Progenitor cell of endocrine pancreas (in vitro differentiated cells): ENCODE results near the gene MFGE8. TPM values are rescaled to one million over a fixed set of nuclear protein-coding genes. Genes with fewer than 3 reads are reported as not detected.

Experiments
- DNase-seq: peaks from one replicate; pipeline ENCODE4 v3.0.0; 2021; ENCODE audit warnings: low spot score; ENCODE audit not compliant: unreplicated experiment
- H3K27ac Mint-ChIP-seq: 2 replicates; pipeline ENCODE4 v1.8.0; 2021; ENCODE audit warnings: mild to moderate bottlenecking, moderate library complexity, mixed read lengths
- H3K27me3 Mint-ChIP-seq: 2 replicates; pipeline ENCODE4 v1.8.0; 2021; ENCODE audit warnings: mixed read lengths
- H3K36me3 Mint-ChIP-seq: 2 replicates; pipeline ENCODE4 v1.8.0; 2022; ENCODE audit warnings: mixed read lengths; ENCODE audit not compliant: insufficient read depth
- H3K4me1 Mint-ChIP-seq: 2 replicates; pipeline ENCODE4 v1.8.0; 2021; ENCODE audit warnings: low read depth, mixed read lengths
- H3K4me3 Mint-ChIP-seq: 2 replicates; pipeline ENCODE4 v1.8.0; 2021; ENCODE audit warnings: low read depth, mild to moderate bottlenecking, moderate library complexity, mixed read lengths
- H3K9me3 Mint-ChIP-seq: 2 replicates; pipeline ENCODE4 v1.8.0; 2021; ENCODE audit warnings: low read depth, mixed read lengths
- total RNA-seq: library from RNA; stranded (reverse); gene quantifications from 2 replicates; pipeline ENCODE4 v1.2.1, GENCODE V29; 2021
- TF ChIP-seq, protein P1 (sequence below): fragments of 200-600 bp; sonication (generic); IDR thresholded peaks from one replicate; pipeline ENCODE4 v1.5.0; 2021; ENCODE audit warnings: antibody characterized with exemption, mild to moderate bottlenecking; ENCODE audit not compliant: unreplicated experiment

Gene MFGE8
- total RNA-seq, 1 donor from 2014 or later: 297 TPM

DNA sequence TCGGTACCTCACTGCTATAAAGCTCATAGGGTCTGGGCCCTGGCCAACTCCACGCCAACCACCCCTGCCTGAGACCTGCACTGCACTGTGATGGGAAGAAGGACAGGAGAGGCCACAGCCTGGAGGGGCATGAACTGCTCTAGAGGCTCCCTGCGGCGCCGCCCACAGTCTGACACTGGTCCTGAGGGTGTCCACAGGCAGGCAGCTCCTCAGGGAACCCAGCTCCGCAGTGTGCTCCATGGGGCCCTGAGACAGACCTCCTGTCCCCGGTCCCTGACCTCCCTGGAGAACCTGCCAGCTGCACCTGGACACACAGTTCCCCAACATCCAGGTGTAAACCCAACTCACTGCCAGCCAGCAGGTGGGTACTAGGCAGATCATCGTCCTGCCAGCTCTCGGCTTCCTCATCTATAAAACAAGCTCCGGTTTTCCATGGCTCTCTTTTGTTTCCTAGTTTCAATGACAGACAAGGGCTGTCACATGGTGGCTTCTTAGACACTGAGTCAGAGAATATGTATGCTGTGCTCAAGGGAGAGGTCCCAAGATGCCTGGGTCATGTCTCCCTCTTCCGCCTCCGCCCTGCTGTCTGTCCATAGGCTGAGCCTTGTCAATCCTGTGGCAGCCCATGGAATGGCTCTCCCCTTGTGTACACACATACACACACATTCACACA is 12.7 kb downstream of the MFGE8 start:
- peaks cover 25% of the 10 kb centered on the region for H3K4me1 Mint-ChIP-seq
- H3K4me3 Mint-ChIP-seq: no peak overlapping the region
- H3K9me3 Mint-ChIP-seq: no peaks in the 10 kb centered on the region
- H3K27me3 Mint-ChIP-seq: peaks cover 2% of the 10 kb centered on the region
- TF ChIP-seq, protein P1, sequence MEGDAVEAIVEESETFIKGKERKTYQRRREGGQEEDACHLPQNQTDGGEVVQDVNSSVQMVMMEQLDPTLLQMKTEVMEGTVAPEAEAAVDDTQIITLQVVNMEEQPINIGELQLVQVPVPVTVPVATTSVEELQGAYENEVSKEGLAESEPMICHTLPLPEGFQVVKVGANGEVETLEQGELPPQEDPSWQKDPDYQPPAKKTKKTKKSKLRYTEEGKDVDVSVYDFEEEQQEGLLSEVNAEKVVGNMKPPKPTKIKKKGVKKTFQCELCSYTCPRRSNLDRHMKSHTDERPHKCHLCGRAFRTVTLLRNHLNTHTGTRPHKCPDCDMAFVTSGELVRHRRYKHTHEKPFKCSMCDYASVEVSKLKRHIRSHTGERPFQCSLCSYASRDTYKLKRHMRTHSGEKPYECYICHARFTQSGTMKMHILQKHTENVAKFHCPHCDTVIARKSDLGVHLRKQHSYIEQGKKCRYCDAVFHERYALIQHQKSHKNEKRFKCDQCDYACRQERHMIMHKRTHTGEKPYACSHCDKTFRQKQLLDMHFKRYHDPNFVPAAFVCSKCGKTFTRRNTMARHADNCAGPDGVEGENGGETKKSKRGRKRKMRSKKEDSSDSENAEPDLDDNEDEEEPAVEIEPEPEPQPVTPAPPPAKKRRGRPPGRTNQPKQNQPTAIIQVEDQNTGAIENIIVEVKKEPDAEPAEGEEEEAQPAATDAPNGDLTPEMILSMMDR: no peak
- DNase-seq: no peak
- H3K27ac Mint-ChIP-seq: no peak overlapping the region
- peaks cover 18% of the 10 kb centered on the region for H3K36me3 Mint-ChIP-seq

GRCh38 chr15:88899251-88899650 is 13.9 kb downstream of the MFGE8 start:
- Mint-ChIP-seq H3K27ac (peak overlapping the region; percentile 37), H3K4me1 (peaks cover 20% of the 10 kb centered on the region), H3K4me3 (no peak overlapping the region), H3K36me3 (peaks cover 12% of the 10 kb centered on the region), H3K27me3 (peaks cover 6% of the 10 kb centered on the region), H3K9me3 (no peaks in the 10 kb centered on the region)
- TF ChIP-seq, protein P1: no peak
- no peak for DNase-seq

DNA sequence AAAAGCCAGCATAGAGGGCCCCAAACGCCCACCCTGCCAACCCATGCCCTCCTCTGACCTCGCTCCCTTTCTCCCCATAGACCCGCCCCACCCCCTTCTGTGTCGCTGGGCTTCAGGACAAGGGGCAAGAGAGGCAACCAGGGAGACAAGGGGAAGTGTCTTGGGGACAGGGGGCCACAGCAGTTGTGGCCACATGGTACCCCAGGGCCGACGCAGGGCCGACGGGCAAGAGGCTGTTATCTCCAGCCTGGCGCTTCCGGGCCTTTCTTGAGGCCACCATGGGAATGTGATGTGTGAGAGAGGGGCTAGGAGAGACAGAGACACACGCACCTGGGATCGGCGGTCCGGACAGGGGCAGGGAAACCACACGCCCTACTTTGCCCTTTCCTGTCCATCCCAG is 14.4 kb downstream of the MFGE8 start:
- H3K4me3 Mint-ChIP-seq: no peak overlapping the region
- peaks cover 8% of the 10 kb centered on the region for H3K27me3 Mint-ChIP-seq
- TF ChIP-seq, protein P1: no peak
- H3K27ac Mint-ChIP-seq: peak overlapping the region; percentile 73
- H3K36me3 Mint-ChIP-seq: peaks cover 9% of the 10 kb centered on the region
- no peaks in the 10 kb centered on the region for H3K9me3 Mint-ChIP-seq
- no peak for DNase-seq
- H3K4me1 Mint-ChIP-seq: peaks cover 20% of the 10 kb centered on the region

DNA sequence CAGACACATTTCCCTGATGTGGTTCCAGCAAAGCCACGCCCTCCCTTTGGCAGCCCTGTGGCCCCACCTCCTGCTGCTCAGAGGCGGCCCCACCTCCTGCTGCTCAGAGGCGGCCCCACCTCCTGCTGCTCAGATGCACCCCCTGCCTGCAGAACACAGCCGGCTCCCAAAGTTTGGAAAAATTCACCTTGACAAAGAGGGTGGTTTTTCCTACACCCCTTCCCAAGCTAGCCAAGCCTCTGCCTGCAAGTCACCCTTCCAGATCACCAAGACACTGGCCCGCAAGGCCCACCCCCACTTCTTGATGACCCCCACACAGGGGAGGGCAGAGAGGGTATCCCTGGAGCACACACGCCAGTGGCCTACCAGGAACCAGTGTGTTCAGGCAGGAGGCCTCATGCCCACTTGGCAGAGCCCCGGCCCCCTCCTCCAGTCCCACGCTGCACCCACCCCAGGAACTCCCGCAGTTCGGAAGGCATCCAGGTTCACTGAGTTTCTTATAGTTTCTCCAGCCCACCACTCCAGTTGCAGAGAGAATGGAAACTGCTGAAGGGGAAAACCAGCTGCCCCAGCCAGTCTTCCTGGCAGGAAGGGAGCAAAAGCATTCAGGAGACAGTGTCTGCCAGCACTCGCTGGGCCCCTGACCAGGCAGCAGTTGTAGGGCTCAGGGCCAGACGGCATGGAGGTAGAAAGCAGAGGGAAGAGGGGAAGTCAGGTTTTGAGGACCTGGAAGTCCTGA is 15.6 kb downstream of the MFGE8 start:
- Mint-ChIP-seq H3K4me3 (no peak overlapping the region), H3K9me3 (no peaks in the 10 kb centered on the region), H3K27ac (peak overlapping the region; percentile 92), H3K4me1 (peaks cover 20% of the 10 kb centered on the region), H3K36me3 (peaks cover 9% of the 10 kb centered on the region), H3K27me3 (peaks cover 8% of the 10 kb centered on the region)
- TF ChIP-seq, protein P1: peak; percentile 60
- peak; percentile 80 for DNase-seq

DNA sequence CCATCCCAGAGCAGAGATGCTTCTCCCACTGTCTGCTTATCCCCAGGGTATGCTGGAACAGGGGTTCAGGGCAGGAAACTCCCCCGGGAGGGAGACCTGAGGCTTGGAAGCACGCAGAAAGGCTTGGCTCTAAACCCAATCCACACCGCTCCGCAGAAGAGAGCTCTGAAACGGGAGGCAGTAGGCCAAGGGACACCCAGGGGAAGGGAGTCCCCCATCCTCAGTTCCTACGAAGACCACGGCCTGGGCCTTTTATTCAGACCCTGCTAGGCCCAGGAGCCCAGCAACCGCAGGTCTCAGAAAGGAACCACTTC is 16.1 kb downstream of the MFGE8 start:
- Mint-ChIP-seq H3K27me3 (peaks cover 8% of the 10 kb centered on the region), H3K4me1 (peaks cover 20% of the 10 kb centered on the region), H3K27ac (no peak overlapping the region), H3K9me3 (no peaks in the 10 kb centered on the region), H3K36me3 (peaks cover 9% of the 10 kb centered on the region), H3K4me3 (no peak overlapping the region)
- DNase-seq: no peak
- TF ChIP-seq, protein P1: no peak
